BLaER1 (cell line): ENCODE results near the gene PPM1L.

Experiments
- H3K27ac ChIP-seq: shearing (Covaris generic); formaldehyde crosslinking; 2 replicates; pipeline ENCODE4 v1.8.1; 2022
- H3K27me3 ChIP-seq: shearing (Covaris generic); formaldehyde crosslinking; 2 replicates; pipeline ENCODE4 v1.8.1; 2022
- H3K36me3 ChIP-seq: shearing (Covaris generic); formaldehyde crosslinking; 2 replicates; pipeline ENCODE4 v1.8.1; 2022
- H3K4me1 ChIP-seq: shearing (Covaris generic); formaldehyde crosslinking; 2 replicates; pipeline ENCODE4 v1.8.1; 2022
- H3K4me2 ChIP-seq: shearing (Covaris generic); formaldehyde crosslinking; 2 replicates; pipeline ENCODE4 v1.8.1; 2022
- H3K4me3 ChIP-seq: shearing (Covaris generic); formaldehyde crosslinking; 2 replicates; pipeline ENCODE4 v1.8.1; 2022
- H3K9ac ChIP-seq: shearing (Covaris generic); formaldehyde crosslinking; 2 replicates; pipeline ENCODE4 v1.8.1; 2022
- H3K9me3 ChIP-seq: shearing (Covaris generic); formaldehyde crosslinking; 2 replicates; pipeline ENCODE4 v1.8.1; 2022
- H4K20me1 ChIP-seq: shearing (Covaris generic); formaldehyde crosslinking; 2 replicates; pipeline ENCODE4 v1.8.1; 2022
- Cebpa-rat ChIP-seq: shearing (Covaris generic); IDR thresholded peaks from 2 replicates; pipeline ENCODE4 v1.8.1; 2022

PPM1L gene

DNA sequence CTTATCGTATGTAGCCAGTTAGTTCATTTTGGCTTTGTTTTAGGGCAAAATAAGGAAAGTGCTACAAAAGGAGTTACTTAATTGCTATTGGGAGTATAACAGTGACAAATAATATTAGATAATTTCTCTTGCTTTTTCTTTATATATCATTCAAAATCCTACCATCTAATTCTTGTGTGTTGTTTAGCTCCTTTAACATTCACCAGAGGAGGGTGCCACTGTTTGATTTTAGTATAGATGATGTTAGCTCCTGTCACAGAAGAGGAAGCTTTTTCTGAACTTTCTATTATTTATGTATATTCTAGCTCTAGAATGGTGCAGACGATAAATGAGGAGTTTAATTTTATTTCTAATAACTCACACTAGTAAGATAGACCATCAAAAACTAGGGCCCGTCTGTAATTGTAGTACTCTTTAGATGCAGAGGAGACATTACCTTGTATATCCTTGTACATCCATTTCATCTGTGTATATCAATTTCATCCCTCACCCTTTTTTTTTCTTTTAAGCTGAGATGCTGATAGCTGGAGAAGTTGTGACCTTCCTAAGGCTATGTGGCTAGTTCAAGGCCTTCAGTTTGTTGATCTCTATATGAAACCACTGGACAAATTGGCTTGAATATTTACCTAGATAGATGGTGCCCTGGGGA, 3.0 kb downstream of the PPM1L start:
- Histone ChIP-seq H3K4me1 (peaks cover 31% of the 10 kb centered on the region), H3K9me3 (no peaks in the 10 kb centered on the region), H3K4me2 (peak overlapping the region; percentile 93), H3K27me3 (no peaks in the 10 kb centered on the region), H4K20me1 (peaks cover 31% of the 10 kb centered on the region; the same call in 1 of the 2 replicates), H3K9ac (no peak overlapping the region), H3K4me3 (no peak overlapping the region), H3K27ac (no peak overlapping the region), H3K36me3 (no peaks in the 10 kb centered on the region)
- TF ChIP-seq Cebpa-rat = no peak

DNA sequence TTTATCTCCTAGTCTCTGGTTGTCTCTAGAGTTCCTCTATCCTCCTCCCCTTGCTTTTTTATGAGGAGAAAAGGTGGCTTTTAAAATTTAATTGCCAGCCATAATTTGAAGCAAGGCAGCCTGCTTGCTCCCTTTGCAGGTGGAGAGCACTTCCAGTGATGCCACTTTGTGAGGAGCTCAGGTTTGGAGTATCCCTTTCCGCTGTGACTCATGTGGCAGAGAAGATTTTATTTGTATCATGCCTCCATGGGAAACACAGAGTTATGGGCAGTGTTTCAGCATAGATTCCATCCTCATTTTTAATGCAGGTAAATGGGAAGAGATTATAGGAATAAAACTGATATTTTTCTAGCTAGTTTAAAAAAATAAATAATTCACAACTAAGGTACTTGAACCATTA, 7.0 kb downstream of the PPM1L start:
- Histone ChIP-seq H3K4me2 (no peak overlapping the region), H3K27me3 (no peaks in the 10 kb centered on the region), H3K4me1 (peaks cover 17% of the 10 kb centered on the region), H4K20me1 (peaks cover 28% of the 10 kb centered on the region; the same call in 1 of the 2 replicates), H3K9me3 (no peaks in the 10 kb centered on the region), H3K4me3 (no peak overlapping the region), H3K9ac (no peak overlapping the region), H3K27ac (no peak overlapping the region), H3K36me3 (peaks cover 9% of the 10 kb centered on the region; the same call in 1 of the 2 replicates)
- TF ChIP-seq Cebpa-rat = no peak

DNA sequence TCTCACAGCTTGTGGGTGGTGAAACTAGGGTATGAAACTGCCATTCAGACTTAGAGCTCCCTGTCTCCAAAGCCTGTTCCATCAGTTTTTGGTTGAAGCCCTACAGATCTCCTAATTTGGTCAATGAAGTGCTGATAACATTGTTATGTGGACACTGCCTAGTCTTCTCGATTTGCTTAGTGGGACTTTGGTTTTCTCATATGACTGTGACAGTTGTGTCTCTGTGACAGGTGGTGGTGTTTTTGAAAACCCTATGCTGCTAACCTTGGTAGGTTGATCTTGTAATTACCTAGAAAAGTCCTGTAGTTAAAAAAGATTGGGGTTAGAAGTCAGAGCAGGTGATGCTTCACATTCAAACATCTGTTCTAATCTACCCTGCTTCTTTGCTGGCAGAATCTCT, 9.2 kb downstream of the PPM1L start:
- no peak overlapping the region for H3K4me2 ChIP-seq

DNA sequence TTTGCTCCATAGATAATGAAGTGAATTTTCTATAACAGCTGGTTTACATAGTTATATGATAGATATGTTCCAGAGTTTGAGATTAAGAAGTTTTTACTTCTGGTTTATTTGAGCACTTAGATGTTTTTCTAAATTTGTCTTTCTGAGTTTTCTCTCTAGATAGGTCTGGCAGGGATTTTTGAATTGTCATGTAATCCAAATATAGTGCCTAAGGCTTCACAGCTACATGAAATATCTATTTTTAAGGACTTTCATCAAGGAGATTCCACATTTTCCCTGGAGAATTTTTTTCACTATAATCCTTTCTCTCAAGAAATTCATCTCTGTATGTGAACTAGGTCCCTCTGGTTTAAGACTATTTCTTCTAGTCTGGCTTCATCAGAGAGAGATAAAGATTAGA, 12.0 kb downstream of the PPM1L start:
- Histone ChIP-seq H4K20me1 (0 out of 2 replicates have a peak, but pooled peaks cover 17% of the 10 kb centered on the region), H3K27ac (no peak overlapping the region), H3K4me2 (no peak overlapping the region), H3K36me3 (peaks cover 9% of the 10 kb centered on the region; the same call in 1 of the 2 replicates), H3K9ac (no peak overlapping the region), H3K27me3 (no peaks in the 10 kb centered on the region), H3K4me1 (no peaks in the 10 kb centered on the region), H3K4me3 (no peak overlapping the region), H3K9me3 (no peaks in the 10 kb centered on the region)
- TF ChIP-seq Cebpa-rat = no peak

More for the DNA sequence above, 9.2 kb downstream of the PPM1L start:
- H3K27me3 ChIP-seq = no peaks in the 10 kb centered on the region
- H4K20me1 ChIP-seq = 0 out of 2 replicates have a peak, but pooled peaks cover 29% of the 10 kb centered on the region
- peaks cover 9% of the 10 kb centered on the region; the same call in 1 of the 2 replicates for H3K36me3 ChIP-seq
- H3K9ac ChIP-seq = no peak overlapping the region
- no peak overlapping the region for H3K4me3 ChIP-seq
- no peak for TF ChIP-seq Cebpa-rat
- H3K4me1 ChIP-seq = no peaks in the 10 kb centered on the region
- H3K9me3 ChIP-seq = no peaks in the 10 kb centered on the region
- no peak overlapping the region for H3K27ac ChIP-seq

DNA sequence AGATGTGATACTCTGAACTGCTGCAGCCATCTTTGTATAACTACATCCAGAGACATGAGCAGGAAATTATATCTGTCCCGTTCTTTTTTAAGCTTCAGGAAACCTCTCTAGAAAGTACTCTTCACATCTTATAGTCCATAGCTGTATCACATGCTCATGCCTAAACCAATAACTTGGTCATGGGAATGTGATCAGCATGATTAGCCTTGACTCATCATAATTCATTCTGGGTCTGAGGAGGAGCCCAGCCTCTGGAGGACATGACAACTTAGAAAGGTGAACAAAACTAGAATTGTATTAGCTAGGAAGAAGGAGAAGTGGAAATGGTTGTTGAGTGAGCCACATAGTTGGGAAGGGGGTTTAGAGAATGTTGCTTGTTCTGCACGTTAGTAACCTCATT, 12.9 kb downstream of the PPM1L start:
- H3K27ac ChIP-seq = no peak overlapping the region
- no peaks in the 10 kb centered on the region for H3K4me1 ChIP-seq
- 0 out of 2 replicates have a peak, but pooled peaks cover 19% of the 10 kb centered on the region for H4K20me1 ChIP-seq
- no peak overlapping the region for H3K4me3 ChIP-seq
- H3K27me3 ChIP-seq = no peaks in the 10 kb centered on the region
- no peak overlapping the region for H3K9ac ChIP-seq
- H3K36me3 ChIP-seq = peaks cover 9% of the 10 kb centered on the region; the same call in 1 of the 2 replicates
- no peak overlapping the region for H3K4me2 ChIP-seq
- no peak for TF ChIP-seq Cebpa-rat
- no peaks in the 10 kb centered on the region for H3K9me3 ChIP-seq

DNA sequence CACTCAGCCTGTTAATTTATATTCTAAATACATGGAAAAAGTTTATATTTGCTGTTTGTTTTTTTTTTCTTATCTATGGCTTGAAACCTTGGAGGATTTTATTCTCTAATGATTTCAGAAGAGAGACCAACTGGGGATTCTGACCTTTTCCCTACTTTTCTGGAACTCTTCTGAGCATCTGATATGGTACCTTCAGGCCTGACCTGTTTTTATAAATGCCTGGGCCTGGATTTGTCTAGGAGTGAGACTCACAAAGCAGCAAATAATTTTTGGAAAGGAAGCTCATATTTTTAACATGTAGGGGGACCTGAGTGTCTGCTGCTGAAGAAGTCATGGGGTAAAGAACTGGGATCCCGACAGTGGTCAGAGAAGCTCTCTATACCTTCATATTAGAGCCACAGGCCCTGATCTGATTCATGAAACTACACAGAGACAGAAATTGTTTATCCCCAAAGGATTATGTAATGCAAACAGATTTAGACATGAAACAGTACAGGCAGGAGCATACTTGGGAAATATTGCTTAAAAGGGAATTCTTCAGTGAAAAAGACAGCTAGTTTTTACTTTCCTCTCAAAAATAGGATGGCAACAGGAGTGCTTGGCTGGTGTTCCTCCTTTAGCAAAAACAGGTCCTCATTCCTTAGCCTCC, 15.9 kb downstream of the PPM1L start:
- Histone ChIP-seq H4K20me1 (0 out of 2 replicates have a peak, but pooled peaks cover 33% of the 10 kb centered on the region), H3K27ac (no peak overlapping the region), H3K9me3 (no peaks in the 10 kb centered on the region), H3K4me1 (no peaks in the 10 kb centered on the region), H3K4me3 (no peak overlapping the region), H3K27me3 (no peaks in the 10 kb centered on the region), H3K9ac (no peak overlapping the region), H3K4me2 (no peak overlapping the region), H3K36me3 (peaks cover 5% of the 10 kb centered on the region; the same call in 1 of the 2 replicates)
- no peak for TF ChIP-seq Cebpa-rat

DNA sequence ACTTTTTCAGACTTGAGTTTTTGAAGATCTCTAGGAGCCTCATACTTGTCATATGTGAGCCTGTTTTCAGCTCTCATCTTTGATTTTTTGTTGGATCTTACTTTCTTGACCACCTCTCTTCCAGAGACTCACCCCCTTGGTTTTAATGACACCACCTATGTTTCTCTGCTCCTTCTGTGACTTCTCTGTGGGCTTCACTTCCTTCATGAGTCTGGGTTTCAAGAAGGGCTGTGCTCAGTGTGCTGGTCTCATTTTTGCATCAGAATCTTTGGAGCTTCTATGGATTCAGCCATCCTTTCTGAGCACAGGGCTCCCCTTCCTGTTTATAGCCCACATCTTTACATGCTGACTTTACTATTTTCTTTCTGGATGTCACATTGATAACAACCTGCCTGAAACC, 17.7 kb downstream of the PPM1L start:
- Histone ChIP-seq H3K4me2 (no peak overlapping the region), H3K9me3 (no peaks in the 10 kb centered on the region), H3K4me3 (no peak overlapping the region), H3K9ac (no peak overlapping the region), H3K27ac (no peak overlapping the region), H3K4me1 (no peaks in the 10 kb centered on the region), H4K20me1 (0 out of 2 replicates have a peak, but pooled peaks cover 35% of the 10 kb centered on the region), H3K27me3 (no peaks in the 10 kb centered on the region), H3K36me3 (no peaks in the 10 kb centered on the region)
- no peak for TF ChIP-seq Cebpa-rat

DNA sequence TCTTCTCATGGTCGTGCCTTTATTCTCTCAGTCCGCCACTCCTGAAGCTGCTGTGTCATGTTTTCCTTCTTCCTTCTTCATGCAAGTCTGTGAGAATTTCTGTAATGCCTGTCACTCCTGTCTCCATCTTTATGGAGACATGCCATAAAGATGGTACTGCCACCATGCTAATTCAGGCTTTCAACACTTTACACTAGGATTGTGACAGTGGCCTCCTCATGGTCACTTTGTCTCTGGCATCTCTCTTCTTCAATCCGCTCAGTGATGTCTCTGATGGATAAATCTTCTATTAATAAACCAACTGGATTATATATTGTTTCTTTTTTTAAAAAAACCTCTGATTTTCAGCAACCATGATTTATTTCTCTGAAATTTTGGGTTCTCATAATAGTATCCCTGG, 18.1 kb downstream of the PPM1L start:
- no peak overlapping the region for H3K4me2 ChIP-seq
- H4K20me1 ChIP-seq = 0 out of 2 replicates have a peak, but pooled peaks cover 35% of the 10 kb centered on the region
- no peaks in the 10 kb centered on the region for H3K36me3 ChIP-seq
- no peak overlapping the region for H3K27ac ChIP-seq
- no peaks in the 10 kb centered on the region for H3K9me3 ChIP-seq
- no peaks in the 10 kb centered on the region for H3K27me3 ChIP-seq
- no peaks in the 10 kb centered on the region for H3K4me1 ChIP-seq
- H3K4me3 ChIP-seq = no peak overlapping the region
- TF ChIP-seq Cebpa-rat = no peak
- H3K9ac ChIP-seq = no peak overlapping the region

DNA sequence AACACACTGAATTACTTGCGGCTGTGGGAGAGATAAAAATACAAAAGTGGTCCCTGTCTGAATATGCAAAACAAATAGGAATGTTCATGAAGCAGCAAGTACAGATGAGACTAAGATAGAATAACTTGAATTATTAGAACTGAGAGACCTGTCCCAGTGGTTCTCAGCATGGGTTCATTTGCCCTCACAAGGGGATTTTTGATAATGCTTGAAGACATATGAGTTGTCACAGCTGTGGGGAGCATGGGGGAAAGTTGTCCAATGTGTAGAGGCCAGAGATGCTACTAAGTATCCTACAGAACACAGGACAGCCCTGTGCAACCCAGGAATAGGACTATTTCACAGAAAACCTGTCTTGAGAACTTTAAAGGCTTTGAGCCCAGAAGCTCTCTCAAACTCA, 22.4 kb downstream of the PPM1L start:
- no peak overlapping the region for H3K4me3 ChIP-seq
- no peak overlapping the region for H3K4me2 ChIP-seq
- no peaks in the 10 kb centered on the region for H3K36me3 ChIP-seq
- H3K9ac ChIP-seq = no peak overlapping the region
- H3K27me3 ChIP-seq = no peaks in the 10 kb centered on the region
- TF ChIP-seq Cebpa-rat = no peak
- H4K20me1 ChIP-seq = peaks cover 43% of the 10 kb centered on the region; the same call in 1 of the 2 replicates
- no peak overlapping the region for H3K27ac ChIP-seq
- H3K9me3 ChIP-seq = no peaks in the 10 kb centered on the region
- no peaks in the 10 kb centered on the region for H3K4me1 ChIP-seq

DNA sequence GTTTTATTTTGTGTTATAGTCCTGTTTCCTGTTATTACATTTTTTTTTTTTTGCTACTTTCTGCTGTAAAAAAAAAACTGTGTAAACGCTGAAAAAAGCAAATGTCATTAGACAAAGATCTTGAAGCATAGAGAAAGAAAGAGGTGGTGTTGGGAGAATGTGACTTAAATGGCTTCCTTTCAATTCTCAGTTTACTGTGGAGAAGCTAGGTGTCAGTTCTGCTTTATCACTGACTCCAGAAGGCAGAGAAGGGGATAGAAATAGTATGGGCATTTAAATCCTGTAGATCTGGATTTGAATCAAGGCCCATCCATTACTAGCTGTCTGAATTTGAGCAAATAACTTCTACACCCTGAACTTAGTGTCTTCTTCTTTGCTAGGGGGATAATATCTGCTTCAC, 23.0 kb downstream of the PPM1L start:
- H3K36me3 ChIP-seq = no peaks in the 10 kb centered on the region
- no peaks in the 10 kb centered on the region for H3K4me1 ChIP-seq
- no peaks in the 10 kb centered on the region for H3K9me3 ChIP-seq
- no peak overlapping the region for H3K9ac ChIP-seq
- no peak for TF ChIP-seq Cebpa-rat
- H3K4me3 ChIP-seq = no peak overlapping the region
- H4K20me1 ChIP-seq = peaks cover 37% of the 10 kb centered on the region; the same call in 1 of the 2 replicates
- H3K27ac ChIP-seq = no peak overlapping the region
- no peak overlapping the region for H3K4me2 ChIP-seq
- no peaks in the 10 kb centered on the region for H3K27me3 ChIP-seq
